ENCODE results near the gene HNRNPA1. TPM values are rescaled to one million over a fixed set of nuclear protein-coding genes. Genes with fewer than 3 reads are reported as not detected.

HNRNPA1 gene
- total and polyA plus RNA-seq, 9 of the 15 experiments (the other 6 are each of a cell fraction or from before 2014, with no cell fraction given), result 1,166 to 2,703 (median 1,815) TPM

GRCh38 chr12:54296393-54297099, 16.0 kb downstream of the HNRNPA1 start (continued):
- TF ChIP-seq RNF219 (CRISPR knock-in tag; IDR thresholded peaks at IDR 0.05) (no peak), ZBTB1 (CRISPR knock-in tag; IDR thresholded peaks at IDR 0.05; ENCODE audit: borderline replicate concordance, low read depth) (no peak), FOXK2 (conservative IDR thresholded peaks at IDR 0.05 in 1 of 2, IDR thresholded peaks at IDR 0.05 in 1 of 2; ENCODE audit: low read depth in 2 of 2) (peak in 1 of 2 experiments; percentile 25; a peak in 1 of 4 replicates), TCFL5 (CRISPR knock-in tag; conservative IDR thresholded peaks at IDR 0.05) (no peak), ZNF507 (tag; conservative IDR thresholded peaks at IDR 0.05) (no peak), BCL6 (CRISPR knock-in tag; IDR thresholded peaks at IDR 0.05) (no peak), ZNF639 (CRISPR knock-in tag; conservative IDR thresholded peaks at IDR 0.05 in 1 of 2, IDR thresholded peaks at IDR 0.05 in 1 of 2) (0 out of 4 replicates have a peak, but pooled peaks of 1 of the 2 experiments have one; percentile 15), PCBP1 (IDR thresholded peaks at IDR 0.05; ENCODE audit: low read depth, low read length, poor library complexity, severe bottlenecking) (no peak), HLTF (IDR thresholded peaks at IDR 0.05) (no peak), ZNF583 (CRISPR knock-in tag; IDR thresholded peaks at IDR 0.05) (no peak), RBBP5 (IDR thresholded peaks at IDR 0.05; ENCODE audit: borderline replicate concordance, insufficient read depth, low read length, poor library complexity, severe bottlenecking) (peak; percentile 18), HES1 (IDR thresholded peaks at IDR 0.05; ENCODE audit: low read depth) (no peak), ZNF133 (CRISPR knock-in tag; IDR thresholded peaks at IDR 0.05) (no peak), ZZZ3 (IDR thresholded peaks at IDR 0.05) (no peak), CTCF (IDR thresholded peaks at IDR 0.05 in 2 of 3, conservative IDR thresholded peaks at IDR 0.05 in 1 of 3; ENCODE audit: insufficient read depth in 2 of 3, low read depth in 1 of 3, low read length in 3 of 3) (no peak), KLF13 (tag; IDR thresholded peaks at IDR 0.05; ENCODE audit: borderline replicate concordance, low read depth) (no peak), MECOM (CRISPR knock-in tag; IDR thresholded peaks at IDR 0.05) (no peak)

Data from K562 (cell line).